Neural cell (in vitro differentiated cells): ENCODE measurements around the gene CDCA5. TPM values are rescaled to one million over a fixed set of nuclear protein-coding genes. Genes with fewer than 3 reads are reported as not detected.
A peak's percentile ranks its signal among the peaks of the same experiment; 100 is the strongest.

Experiments used
- H2AFZ ChIP-seq: fragments of 200-600, 300-800 bp; sonication (generic), shearing (Covaris generic); 2 replicates; pipeline ENCODE4 v1.6.0; 2014; ENCODE audit warnings: low read depth, mild to moderate bottlenecking, antibody characterized with exemption, low read length, moderate library complexity
- H3F3A ChIP-seq: fragments of 200-600 bp; shearing (Covaris generic); 2 replicates; pipeline ENCODE4 v1.6.1; 2016; ENCODE audit warnings: mild to moderate bottlenecking, moderate library complexity, mixed read lengths, antibody characterized with exemption, low read length; ENCODE audit not compliant: insufficient read depth, poor library complexity, severe bottlenecking
- H3K27ac ChIP-seq: fragments of 200-600, 300-800 bp; sonication (generic), shearing (Covaris generic); 2 replicates; pipeline ENCODE4 v1.5.1; 2014; ENCODE audit warnings: mild to moderate bottlenecking, low read length, moderate library complexity
- H3K27me3 ChIP-seq: fragments of 300-800, 200-600 bp; sonication (generic), shearing (Covaris generic); 2 replicates; pipeline ENCODE4 v1.6.0; 2014; ENCODE audit warnings: mild to moderate bottlenecking, low read depth, low read length, moderate library complexity; ENCODE audit not compliant: insufficient read depth
- H3K36me3 ChIP-seq: fragments of 300-800, 200-600 bp; sonication (generic), shearing (Covaris generic); 2 replicates; pipeline ENCODE4 v1.5.1; 2014; ENCODE audit warnings: mild to moderate bottlenecking, antibody characterized with exemption, low read length, moderate library complexity; ENCODE audit not compliant: insufficient read depth
- H3K4me2 ChIP-seq: fragments of 300-800, 200-600 bp; sonication (generic), shearing (Covaris generic); 2 replicates; pipeline ENCODE4 v1.6.0; 2014; ENCODE audit warnings: mild to moderate bottlenecking, low read length
- H3K4me3 ChIP-seq: fragments of 300-800, 200-600 bp; sonication (generic), shearing (Covaris generic); 2 replicates; pipeline ENCODE4 v1.5.1; 2014; ENCODE audit warnings: mild to moderate bottlenecking, low read length, moderate library complexity
- H3K79me2 ChIP-seq: fragments of 200-600 bp; shearing (Covaris generic); replicated peaks from 2 replicates; pipeline ENCODE4 v1.6.0; 2014; ENCODE audit warnings: mild to moderate bottlenecking, low read length, moderate library complexity; ENCODE audit not compliant: insufficient read depth
- H3K9ac ChIP-seq: fragments of 300-800, 200-600 bp; sonication (generic), shearing (Covaris generic); 2 replicates; pipeline ENCODE4 v1.6.1; 2016; ENCODE audit warnings: mild to moderate bottlenecking, low read length, mixed read lengths
- H3K9me2 ChIP-seq: fragments of 200-600 bp; shearing (Covaris generic); 2 replicates; pipeline ENCODE4 v1.6.1; 2016; ENCODE audit warnings: mild to moderate bottlenecking, low read length, mixed read lengths; ENCODE audit not compliant: insufficient read depth
- H3K9me3 ChIP-seq: fragments of 200-600, 300-800 bp; sonication (generic), shearing (Covaris generic); 2 replicates; pipeline ENCODE4 v1.6.1; 2016; ENCODE audit warnings: mild to moderate bottlenecking, mixed run types, low read length, moderate library complexity, mixed read lengths
- H4K20me1 ChIP-seq: fragments of 200-600 bp; shearing (Covaris generic); 2 replicates; pipeline ENCODE4 v1.6.1; 2016; ENCODE audit warnings: mild to moderate bottlenecking, mixed run types; ENCODE audit not compliant: insufficient read depth
- CTCF ChIP-seq: fragments of 450-650 bp; IDR thresholded peaks from 2 replicates; pipeline ENCODE4 v1.5.1; 2014; ENCODE audit warnings: antibody characterized with exemption, mild to moderate bottlenecking, moderate library complexity; ENCODE audit not compliant: poor library complexity, severe bottlenecking
- EP300 ChIP-seq: fragments of 450-650 bp; conservative IDR thresholded peaks from 2 replicates; pipeline ENCODE4 v1.6.1; 2014; ENCODE audit warnings: antibody characterized with exemption, mild to moderate bottlenecking, moderate library complexity; ENCODE audit not compliant: poor library complexity, severe bottlenecking
- EZH2 ChIP-seq: fragments of 200-600, 300-800 bp; shearing (Covaris generic), sonication (generic); IDR thresholded peaks from 2 replicates; pipeline ENCODE4 v1.6.1; 2014; ENCODE audit warnings: antibody characterized with exemption, low read length, borderline replicate concordance, mild to moderate bottlenecking; ENCODE audit not compliant: insufficient read depth, poor library complexity, severe bottlenecking
- MXI1 ChIP-seq: fragments of 450-650 bp; conservative IDR thresholded peaks from 2 replicates; pipeline ENCODE4 v1.6.1; 2014; ENCODE audit warnings: antibody characterized with exemption, mild to moderate bottlenecking; ENCODE audit not compliant: poor library complexity, severe bottlenecking
- POLR2AphosphoS5 ChIP-seq: IDR thresholded peaks from 2 replicates; pipeline ENCODE4 v1.6.1; 2012
- RAD21 ChIP-seq: fragments of 450-650 bp; conservative IDR thresholded peaks from 2 replicates; pipeline ENCODE4 v1.6.1; 2014; ENCODE audit warnings: antibody characterized with exemption, mild to moderate bottlenecking, moderate library complexity
- SMC3 ChIP-seq: fragments of 450-650 bp; conservative IDR thresholded peaks from 2 replicates; pipeline ENCODE4 v1.6.1; 2014; ENCODE audit warnings: antibody characterized with exemption, mild to moderate bottlenecking, moderate library complexity; ENCODE audit not compliant: poor library complexity
- TAF1 ChIP-seq: IDR thresholded peaks from 2 replicates; pipeline ENCODE4 v1.6.1; 2012; ENCODE audit warnings: low read depth
- polyA plus RNA-seq: library from polyadenylated mRNA; depleted of rRNA; stranded (reverse); fragments of >200 nt; gene quantifications from 2 replicates; pipeline ENCODE4 v1.2.3, GENCODE V29; 2014
- TF ChIP-seq, protein P1 (sequence below): IDR thresholded peaks from 2 replicates; pipeline ENCODE4 v1.6.1; 2012; ENCODE audit warnings: borderline replicate concordance

The CDCA5 gene
- polyA plus RNA-seq, 1 donor from 2014 or later = 2.3 TPM

- Histone ChIP-seq H3K79me2 (peaks cover 23% of the 10 kb centered on the region), H3K27me3 (no peaks in the 10 kb centered on the region), H3K9me3 (no peaks in the 10 kb centered on the region), H3K4me2 (no peak overlapping the region), H3K4me3 (no peak overlapping the region), H4K20me1 (no peaks in the 10 kb centered on the region), H3K27ac (no peak overlapping the region), H2AFZ (no peak overlapping the region), H3K9me2 (no peaks in the 10 kb centered on the region), H3F3A (no peaks in the 10 kb centered on the region), H3K9ac (no peak overlapping the region), H3K36me3 (no peaks in the 10 kb centered on the region)
- TF ChIP-seq EZH2 = no peak
- TF ChIP-seq, protein P1, sequence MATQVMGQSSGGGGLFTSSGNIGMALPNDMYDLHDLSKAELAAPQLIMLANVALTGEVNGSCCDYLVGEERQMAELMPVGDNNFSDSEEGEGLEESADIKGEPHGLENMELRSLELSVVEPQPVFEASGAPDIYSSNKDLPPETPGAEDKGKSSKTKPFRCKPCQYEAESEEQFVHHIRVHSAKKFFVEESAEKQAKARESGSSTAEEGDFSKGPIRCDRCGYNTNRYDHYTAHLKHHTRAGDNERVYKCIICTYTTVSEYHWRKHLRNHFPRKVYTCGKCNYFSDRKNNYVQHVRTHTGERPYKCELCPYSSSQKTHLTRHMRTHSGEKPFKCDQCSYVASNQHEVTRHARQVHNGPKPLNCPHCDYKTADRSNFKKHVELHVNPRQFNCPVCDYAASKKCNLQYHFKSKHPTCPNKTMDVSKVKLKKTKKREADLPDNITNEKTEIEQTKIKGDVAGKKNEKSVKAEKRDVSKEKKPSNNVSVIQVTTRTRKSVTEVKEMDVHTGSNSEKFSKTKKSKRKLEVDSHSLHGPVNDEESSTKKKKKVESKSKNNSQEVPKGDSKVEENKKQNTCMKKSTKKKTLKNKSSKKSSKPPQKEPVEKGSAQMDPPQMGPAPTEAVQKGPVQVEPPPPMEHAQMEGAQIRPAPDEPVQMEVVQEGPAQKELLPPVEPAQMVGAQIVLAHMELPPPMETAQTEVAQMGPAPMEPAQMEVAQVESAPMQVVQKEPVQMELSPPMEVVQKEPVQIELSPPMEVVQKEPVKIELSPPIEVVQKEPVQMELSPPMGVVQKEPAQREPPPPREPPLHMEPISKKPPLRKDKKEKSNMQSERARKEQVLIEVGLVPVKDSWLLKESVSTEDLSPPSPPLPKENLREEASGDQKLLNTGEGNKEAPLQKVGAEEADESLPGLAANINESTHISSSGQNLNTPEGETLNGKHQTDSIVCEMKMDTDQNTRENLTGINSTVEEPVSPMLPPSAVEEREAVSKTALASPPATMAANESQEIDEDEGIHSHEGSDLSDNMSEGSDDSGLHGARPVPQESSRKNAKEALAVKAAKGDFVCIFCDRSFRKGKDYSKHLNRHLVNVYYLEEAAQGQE = no peak
- no peak for TF ChIP-seq CTCF
- no peak for TF ChIP-seq POLR2AphosphoS5
- TF ChIP-seq TAF1 = no peak
- TF ChIP-seq MXI1 = no peak
- TF ChIP-seq RAD21 = no peak
- no peak for TF ChIP-seq EP300
- no peak for TF ChIP-seq SMC3
Observed at GRCh38 chr11:65114538-65115171, 30.8 kb upstream of the CDCA5 start.

DNA sequence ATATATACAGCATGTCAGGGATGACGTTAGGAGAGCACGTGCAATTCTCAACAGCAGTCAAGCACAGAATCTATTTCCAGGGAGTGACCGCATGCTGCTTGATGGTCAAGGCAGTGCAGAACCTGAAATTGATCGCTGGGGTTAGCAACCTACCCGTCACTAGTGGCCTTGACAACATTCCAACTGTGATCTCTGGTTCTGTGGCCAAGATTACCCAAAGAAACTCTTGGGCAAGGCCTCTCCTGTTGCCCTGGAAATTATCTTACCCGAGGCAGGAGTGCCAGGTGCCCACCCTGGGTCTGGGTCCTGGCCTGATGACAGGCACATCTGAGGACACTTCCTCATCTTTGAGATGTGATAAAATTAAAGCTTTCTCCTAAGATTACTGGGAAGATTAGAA, 30.0 kb upstream of the CDCA5 start:
- Histone ChIP-seq H3K9me2 (no peaks in the 10 kb centered on the region), H4K20me1 (no peaks in the 10 kb centered on the region), H3K4me2 (peak overlapping the region; percentile 99), H3K9me3 (no peaks in the 10 kb centered on the region), H3K4me3 (peak overlapping the region; percentile 86), H3K27me3 (no peaks in the 10 kb centered on the region), H3K36me3 (no peaks in the 10 kb centered on the region), H3F3A (no peaks in the 10 kb centered on the region), H3K9ac (peak overlapping the region; percentile 98), H3K79me2 (peaks cover 23% of the 10 kb centered on the region), H3K27ac (peak overlapping the region; percentile 97), H2AFZ (no peak overlapping the region)
- TF ChIP-seq, protein P1 = no peak
- no peak for TF ChIP-seq TAF1
- TF ChIP-seq SMC3 = no peak
- no peak for TF ChIP-seq CTCF
- no peak for TF ChIP-seq EP300
- TF ChIP-seq POLR2AphosphoS5 = no peak
- TF ChIP-seq RAD21 = no peak
- TF ChIP-seq MXI1 = no peak
- no peak for TF ChIP-seq EZH2
